HCT116 (cell line): ENCODE results near the gene DENND5A. TPM values are rescaled to one million over a fixed set of nuclear protein-coding genes. Genes with fewer than 3 reads are reported as not detected.

Experiments used
- ATAC-seq: fragments of 200-7000 bp; cut with Tn5 transposase; 2 replicates; pipeline ENCODE4 v1.9.1; 2020; ENCODE audit warnings: mild to moderate bottlenecking, moderate library complexity
- BruUV-seq: library from RNA; stranded (reverse); fragments of 400-500 nt; replicated peaks from 2 replicates; lab custom pipeline; 2021; lab: Mats Ljungman, UMichigan
- CTCF ChIA-PET: fragments of 300-600 bp; sonication (Branson Sonifier 250); formaldehyde crosslinking; loops from one replicate; lab custom pipeline; 2021; ENCODE audit warnings: antibody characterized with exemption; lab: Charles Lee
- POLR2A ChIA-PET: fragments of 300-600, 350-600 bp; sonication (Branson Sonifier 250); formaldehyde crosslinking; loops from one replicate; lab custom pipeline; 2021; ENCODE audit warnings: antibody characterized with exemption; lab: Charles Lee
- RAD21 ChIA-PET, 2 experiments: fragments of 300-600 bp; sonication (Branson Sonifier 250); formaldehyde crosslinking; loops; one replicate each; lab custom pipeline; 2023; ENCODE audit warnings: low total read pairs in 2 of 2; ENCODE audit not compliant: uncharacterized antibody in 2 of 2, unreplicated experiment in 2 of 2, low non-redundant PET in 1 of 2; lab: Charles Lee
- DNase-seq: peaks from one replicate; pipeline ENCODE4 v3.0.0-alpha.2; 2010; ENCODE audit warnings: low read depth, low spot score
- H2AFZ ChIP-seq: fragments of 200-600 bp; shearing (Covaris generic), sonication (generic); 2 replicates; pipeline ENCODE4 v1.6.1; 2017; ENCODE audit warnings: low read depth, mixed run types, mixed read lengths, antibody characterized with exemption, low read length; ENCODE audit not compliant: poor library complexity, severe bottlenecking
- H3K27ac ChIP-seq: 2 replicates; pipeline ENCODE4 v1.5.1; 2012; ENCODE audit warnings: low read depth, low read length
- H3K27me3 ChIP-seq: fragments of 200-600 bp; sonication (generic); 2 replicates; pipeline ENCODE4 v1.6.1; 2016; ENCODE audit warnings: mixed run types, low read length, mixed read lengths; ENCODE audit not compliant: insufficient read depth
- H3K36me3 ChIP-seq, 2 experiments: fragments of 200-500 bp in 1 of 2; fragments of 200-600 bp in 1 of 2; sonication (Bioruptor generic) in 1 of 2; sonication (generic) in 1 of 2; 2 replicates each; pipeline versions ENCODE4 v1.5.1 to v1.6.1; 2014 to 2016; ENCODE audit warnings: low read length in 2 of 2, inconsistent platforms in 1 of 2, mixed read lengths in 1 of 2, mixed run types in 1 of 2; ENCODE audit not compliant: insufficient read depth in 2 of 2, control insufficient read depth in 1 of 2
- H3K4me1 ChIP-seq, 2 experiments: fragments of 200-600 bp in 1 of 2; sonication (generic) in 1 of 2; 2 replicates each; pipeline versions ENCODE4 v1.5.1 to v1.6.1; 2012 to 2017; ENCODE audit warnings: low read length in 2 of 2, inconsistent platforms in 1 of 2, mild to moderate bottlenecking in 1 of 2, mixed read lengths in 1 of 2, mixed run types in 1 of 2, moderate library complexity in 1 of 2; ENCODE audit not compliant: insufficient read depth in 2 of 2, control insufficient read depth in 1 of 2
- H3K4me2 ChIP-seq: fragments of 200-600 bp; sonication (generic); 2 replicates; pipeline ENCODE4 v1.6.1; 2017; ENCODE audit warnings: mixed run types, low read length, mixed read lengths
- H3K4me3 ChIP-seq, 2 experiments: fragments of 200-600 bp in 1 of 2; sonication (generic) in 1 of 2; replicated peaks in 1 of 2; 2 replicates each; pipeline ENCODE4 v1.5.1; 2011 to 2016; ENCODE audit warnings: low read length in 2 of 2, control low read depth in 1 of 2, low read depth in 1 of 2, mild to moderate bottlenecking in 1 of 2, mixed read lengths in 1 of 2, mixed run types in 1 of 2
- H3K79me2 ChIP-seq: fragments of 200-600 bp; sonication (generic); 2 replicates; pipeline ENCODE4 v1.6.1; 2017; ENCODE audit warnings: mild to moderate bottlenecking, mixed run types, low read length, moderate library complexity, mixed read lengths; ENCODE audit not compliant: insufficient read depth
- H3K9ac ChIP-seq: fragments of 200-600 bp; sonication (generic); 2 replicates; pipeline ENCODE4 v1.6.1; 2016; ENCODE audit warnings: low read length, mixed read lengths
- H3K9me2 ChIP-seq: fragments of 200-600 bp; sonication (generic), shearing (Covaris generic); 2 replicates; pipeline ENCODE4 v1.6.1; 2017; ENCODE audit warnings: mixed run types, mild to moderate bottlenecking, moderate library complexity; ENCODE audit not compliant: insufficient read depth
- H3K9me3 ChIP-seq, 2 experiments: fragments of 200-500 bp in 1 of 2; fragments of 200-600 bp in 1 of 2; sonication (Bioruptor generic) in 1 of 2; sonication (generic) in 1 of 2; 2 replicates each; pipeline ENCODE4 v1.6.1; 2014 to 2017; ENCODE audit warnings: low read length in 2 of 2, mixed read lengths in 2 of 2, inconsistent platforms in 1 of 2, low read depth in 1 of 2, mild to moderate bottlenecking in 1 of 2, mixed run types in 1 of 2, moderate library complexity in 1 of 2; ENCODE audit not compliant: control insufficient read depth in 1 of 2, insufficient read depth in 1 of 2
- H4K20me1 ChIP-seq: fragments of 200-600 bp; sonication (generic), shearing (Covaris generic); 2 replicates; pipeline ENCODE4 v1.6.1; 2017; ENCODE audit warnings: mixed run types, mild to moderate bottlenecking, moderate library complexity; ENCODE audit not compliant: insufficient read depth
- CEBPB ChIP-seq: IDR thresholded peaks from 2 replicates; pipeline ENCODE4 v1.6.1; 2012; ENCODE audit warnings: low read depth
- CTCF ChIP-seq, 3 experiments: fragments of 200-600 bp in 1 of 3; sonication (generic) in 1 of 3; IDR thresholded peaks in 2 of 3; conservative IDR thresholded peaks in 1 of 3; 2 replicates each; pipeline ENCODE4 v1.5.1; 2012 to 2017; ENCODE audit warnings: low read depth in 2 of 3, low read length in 2 of 3, antibody characterized with exemption in 1 of 3, borderline replicate concordance in 1 of 3, control low read depth in 1 of 3, mild to moderate bottlenecking in 1 of 3, mixed read lengths in 1 of 3, mixed run types in 1 of 3, moderate library complexity in 1 of 3; ENCODE audit not compliant: insufficient read depth in 1 of 3
- ELF1 ChIP-seq: IDR thresholded peaks from 2 replicates; pipeline ENCODE4 v1.6.1; 2012; ENCODE audit warnings: low read depth, borderline replicate concordance
- RAD21 ChIP-seq: IDR thresholded peaks from 2 replicates; pipeline ENCODE4 v1.6.1; 2012; ENCODE audit warnings: low read depth, mild to moderate bottlenecking
- SRF ChIP-seq: IDR thresholded peaks from 2 replicates; pipeline ENCODE4 v1.6.1; 2012; ENCODE audit warnings: low read depth
- ZFX ChIP-seq: fragments of 450-650 bp; IDR thresholded peaks from 2 replicates; pipeline ENCODE4 v1.6.1; 2017
- intact Hi-C: fragments of 100-400 bp; cut with micrococcal nuclease; formaldehyde crosslinking; loops from 2 replicates; pipeline ENCODE4 v1.10.0; 2022
- total RNA-seq: library from RNA; stranded (reverse); gene quantifications from one replicate; pipeline ENCODE4 v1.2.1, GENCODE V29; 2021; ENCODE audit not compliant: unreplicated experiment

DENND5A gene
- total RNA-seq, 1 experiment from 2014 or later: 48.6 TPM

GRCh38 chr11:9121469-9121796 is 143.7 kb downstream of the DENND5A start:
- no peak overlapping the region for H3K4me2 ChIP-seq
- no peaks in the 10 kb centered on the region for H3K79me2 ChIP-seq
- no peaks in the 10 kb centered on the region for H3K4me1 ChIP-seq
- no peak overlapping the region for H2AFZ ChIP-seq
- ChIA-PET CTCF (no interaction called here), RAD21 (no interaction called here), POLR2A (no interaction called here)
- no peaks in the 10 kb centered on the region for H4K20me1 ChIP-seq
- H3K9me2 ChIP-seq: no peaks in the 10 kb centered on the region
- intact Hi-C loops: no loop called here
- no peaks in the 10 kb centered on the region for H3K9me3 ChIP-seq
- TF ChIP-seq SRF (no peak), CEBPB (no peak)
- H3K27ac ChIP-seq: no peak overlapping the region
- no peaks in the 10 kb centered on the region for H3K27me3 ChIP-seq
- ATAC-seq (no peak), DNase-seq (no peak)
- no peak overlapping the region for H3K4me3 ChIP-seq
- no peak overlapping the region for H3K9ac ChIP-seq
- no TSS peak for BruUV-seq
- no peaks in the 10 kb centered on the region for H3K36me3 ChIP-seq

- Histone ChIP-seq H3K9ac (no peak overlapping the region), H3K27me3 (no peaks in the 10 kb centered on the region), H3K4me3 (no peak overlapping the region), H3K4me2 (peak overlapping the region; percentile 29; the same call in 1 of the 2 replicates), H3K36me3 (no peaks in the 10 kb centered on the region), H4K20me1 (no peaks in the 10 kb centered on the region), H2AFZ (no peak overlapping the region), H3K9me2 (no peaks in the 10 kb centered on the region), H3K9me3 (no peaks in the 10 kb centered on the region), H3K79me2 (no peaks in the 10 kb centered on the region), H3K4me1 (no peaks in the 10 kb centered on the region), H3K27ac (no peak overlapping the region)
- TF ChIP-seq CTCF (IDR thresholded peaks at IDR 0.05 in 2 of 3, conservative IDR thresholded peaks at IDR 0.05 in 1 of 3; ENCODE audit: borderline replicate concordance in 1 of 3, insufficient read depth in 1 of 3, low read depth in 2 of 3, low read length in 2 of 3): peak; percentile 76 to 83 (median 82); a peak in 5 of 6 replicates
- TF ChIP-seq RAD21: peak; percentile 42
- no peak for TF ChIP-seq ZFX
- TF ChIP-seq ELF1: no peak
- DNase-seq (peak; percentile 15), ATAC-seq (peak; percentile 98)
- intact Hi-C loops: no loop called here
- POLR2A ChIA-PET: no interaction called here
- BruUV-seq: no TSS peak
- CTCF ChIA-PET: interaction anchor here (1.3 to 1.4 kb wide), 2 partner anchors 104 to 106 kb away, joined by 3 read pairs; no protein-coding TSS in a partner anchor
- RAD21 ChIA-PET: no interaction called here
Observed at GRCh38 chr11:9120664-9121468, 144.3 kb downstream of the DENND5A start.
